GM21526 (cell line): ENCODE results near the gene TUBB2B.

Source experiments
- ATAC-seq: cut with Tn5 transposase; IDR thresholded peaks from one replicate; pipeline ENCODE4 v1.9.1; 2021; ENCODE audit warnings: moderate library complexity; ENCODE audit not compliant: unreplicated experiment, low FRiP score

The TUBB2B gene

DNA sequence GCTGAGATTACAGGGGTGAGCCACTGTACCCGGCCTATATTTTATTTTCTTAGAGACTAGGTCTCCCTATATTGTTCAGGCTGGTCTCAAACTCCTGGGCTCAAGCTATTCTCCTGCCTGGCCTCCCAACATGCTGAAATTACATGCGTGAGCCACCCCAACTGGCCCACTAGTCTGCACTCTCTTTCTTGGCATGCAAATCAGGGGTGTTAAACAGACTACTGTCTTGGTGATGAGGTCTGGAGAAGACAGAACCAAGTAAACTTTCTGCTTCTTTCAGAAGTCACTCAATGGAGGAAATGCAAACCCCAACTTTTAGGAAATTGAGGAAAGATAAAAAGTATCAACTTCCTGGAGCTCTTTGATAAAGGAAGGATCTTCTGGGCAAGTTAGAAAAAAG is 8.0 kb upstream of the TUBB2B start:
- ATAC-seq = no peak

DNA sequence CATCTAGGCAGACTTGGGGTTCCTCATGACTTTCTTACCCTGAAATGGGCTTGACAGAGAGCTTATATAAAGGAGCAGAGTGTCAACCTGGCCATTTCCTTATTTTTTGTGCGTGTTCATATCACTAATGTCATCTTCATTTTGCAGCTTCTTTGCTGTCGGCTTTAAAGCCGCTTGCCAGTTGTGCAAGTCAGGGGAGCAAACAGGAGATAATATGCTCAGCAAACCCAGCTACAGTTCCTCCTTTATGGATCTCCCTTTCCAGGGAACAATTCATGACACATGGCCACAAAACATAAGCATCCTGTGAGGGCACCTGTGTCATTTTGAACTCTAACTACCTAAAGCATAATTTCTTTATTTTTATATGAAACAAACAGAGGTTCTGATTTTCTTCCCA is 6.5 kb upstream of the TUBB2B start:
- no peak for ATAC-seq

DNA sequence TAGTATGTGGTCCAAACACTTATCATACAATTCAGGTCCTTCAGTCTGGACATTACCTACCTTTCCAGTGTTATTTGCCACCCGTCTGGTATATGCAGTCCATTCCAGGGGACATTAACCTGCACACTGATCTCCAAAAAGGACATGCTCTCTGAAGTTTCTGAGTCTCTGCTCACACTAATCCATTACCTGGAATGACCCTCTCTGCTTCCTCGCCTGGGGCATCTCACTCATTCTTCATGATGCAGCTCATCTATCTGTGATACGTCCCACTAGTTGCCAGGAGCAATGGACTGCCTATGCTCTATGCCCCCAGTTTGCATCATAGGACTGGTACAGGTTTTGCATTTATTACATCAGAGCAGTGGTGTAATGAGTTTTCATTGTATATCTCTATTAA is 5.9 kb upstream of the TUBB2B start:
- ATAC-seq = no peak

DNA sequence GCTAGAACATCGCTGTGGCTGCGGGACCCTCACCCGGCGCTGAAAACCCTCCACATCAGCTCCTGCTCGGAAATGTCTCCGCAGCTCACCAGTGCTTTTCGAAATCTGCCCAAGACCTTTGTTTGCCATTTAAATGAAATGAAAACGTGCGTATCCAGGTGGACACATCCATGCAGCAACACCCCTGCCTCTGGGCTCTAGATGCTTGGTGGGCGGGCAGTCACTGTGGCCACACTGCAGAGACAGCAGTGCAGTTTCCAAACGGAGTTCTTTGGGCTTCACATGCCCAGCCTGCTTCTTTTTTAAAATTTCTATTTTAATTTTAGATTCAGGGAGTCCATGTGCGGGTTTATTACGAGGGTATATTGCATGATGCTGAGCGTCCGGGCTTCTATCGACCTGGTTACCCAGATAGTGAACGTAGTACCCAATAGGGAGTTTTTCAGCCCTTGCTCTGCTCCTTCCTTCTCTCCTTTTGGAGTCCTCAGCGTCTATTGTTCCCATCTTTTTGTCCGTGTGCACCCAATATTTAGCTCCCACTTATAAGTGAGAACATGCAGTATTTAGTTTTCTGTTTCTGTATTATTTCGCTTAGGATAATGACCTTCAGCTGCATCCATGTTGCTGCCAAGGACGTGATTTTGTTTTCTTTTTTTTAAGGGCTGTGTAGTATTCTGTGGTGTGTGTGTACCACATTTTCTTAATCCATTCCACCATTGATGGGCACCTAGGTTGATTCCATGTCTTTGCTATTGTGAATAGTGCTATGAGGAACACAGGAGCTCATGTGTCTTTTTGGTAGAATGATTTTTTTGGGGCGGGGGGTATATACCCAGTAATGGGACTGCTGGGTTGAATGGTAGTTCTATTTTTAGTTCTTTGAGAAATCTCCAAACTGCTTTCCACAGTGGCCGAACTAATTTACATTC is 4.8 kb upstream of the TUBB2B start:
- no peak for ATAC-seq

DNA sequence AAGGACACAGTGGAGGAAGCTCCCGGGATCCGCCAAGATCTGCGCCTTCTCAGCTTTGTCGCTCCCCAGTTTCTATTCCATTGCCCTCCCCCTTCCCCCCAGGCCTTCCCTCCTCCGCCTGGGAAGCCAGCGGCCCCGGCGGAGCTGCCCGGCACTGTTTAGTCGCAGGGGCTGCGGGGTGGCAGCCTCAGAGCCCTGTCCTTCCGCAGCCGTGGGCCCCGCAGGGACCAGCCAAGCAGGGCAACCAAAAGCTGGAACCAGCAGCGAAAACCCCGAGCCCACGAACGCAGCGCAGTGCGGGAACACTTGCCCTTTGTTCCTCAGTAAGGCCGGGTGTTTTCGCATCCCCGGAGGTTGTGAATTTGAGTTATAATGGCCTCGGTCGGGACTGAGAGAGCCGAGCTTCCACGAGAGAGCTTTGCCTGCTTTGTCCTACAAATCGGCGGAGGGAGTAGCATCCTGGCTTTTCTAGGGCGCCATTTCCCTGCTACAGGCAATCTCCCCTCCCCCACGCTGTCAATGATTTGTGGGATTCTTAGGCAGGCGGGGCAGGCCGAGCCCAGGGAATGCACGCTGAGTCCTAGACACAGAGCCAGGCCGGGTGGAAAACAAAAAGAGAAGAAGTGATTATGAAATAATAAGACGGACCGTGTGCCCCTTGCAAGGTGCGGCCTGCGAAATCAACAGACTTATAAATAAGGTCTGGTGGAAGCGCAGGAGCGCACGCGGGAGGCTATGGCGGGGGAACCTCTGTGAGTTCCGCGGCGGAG is 4.0 kb upstream of the TUBB2B start:
- no peak for ATAC-seq

DNA sequence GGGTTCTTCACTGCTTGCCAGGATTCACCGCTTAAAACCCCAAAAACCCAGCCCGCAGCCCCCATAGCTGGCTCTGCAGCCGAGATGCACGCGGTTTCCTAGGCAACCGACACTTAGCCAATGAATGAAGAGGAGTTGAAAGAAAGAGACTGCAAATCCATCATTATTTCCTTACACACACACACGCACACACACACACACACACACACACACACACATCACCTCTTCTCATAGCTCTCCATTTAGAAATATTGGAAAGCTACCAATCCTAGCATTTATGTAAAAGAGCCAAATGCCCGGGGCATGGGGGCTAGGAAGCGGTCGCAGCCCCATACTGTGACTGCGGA is 3.4 kb upstream of the TUBB2B start:
- ATAC-seq = no peak

DNA sequence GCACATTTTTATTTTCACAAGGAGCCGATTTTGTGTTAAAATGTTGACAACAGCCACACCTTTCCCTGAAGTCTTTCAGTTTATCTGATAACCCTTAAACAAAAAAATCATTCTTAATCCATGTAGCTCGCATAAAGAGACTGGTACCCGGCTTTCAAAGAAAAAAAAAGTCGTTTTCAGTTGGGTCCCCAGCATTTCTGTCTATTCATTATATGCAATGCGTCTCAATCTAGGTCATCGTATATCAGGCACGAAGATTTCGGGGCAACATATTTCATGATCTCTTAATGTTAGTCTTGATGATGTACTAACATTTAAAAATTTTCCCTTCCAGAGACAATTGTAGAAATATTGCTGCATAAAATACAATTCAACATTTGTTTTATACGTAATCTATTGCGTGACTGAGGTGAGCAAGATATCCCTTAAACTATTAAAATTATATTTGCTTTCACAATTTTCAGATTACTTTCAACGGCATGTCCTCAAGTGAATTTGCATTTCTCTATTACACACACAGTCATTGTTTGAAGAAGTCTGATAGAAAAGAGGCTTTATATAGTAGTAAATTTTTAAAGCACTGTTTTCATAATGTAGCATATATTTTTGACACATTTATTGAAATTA is 2.9 kb upstream of the TUBB2B start:
- no peak for ATAC-seq

DNA sequence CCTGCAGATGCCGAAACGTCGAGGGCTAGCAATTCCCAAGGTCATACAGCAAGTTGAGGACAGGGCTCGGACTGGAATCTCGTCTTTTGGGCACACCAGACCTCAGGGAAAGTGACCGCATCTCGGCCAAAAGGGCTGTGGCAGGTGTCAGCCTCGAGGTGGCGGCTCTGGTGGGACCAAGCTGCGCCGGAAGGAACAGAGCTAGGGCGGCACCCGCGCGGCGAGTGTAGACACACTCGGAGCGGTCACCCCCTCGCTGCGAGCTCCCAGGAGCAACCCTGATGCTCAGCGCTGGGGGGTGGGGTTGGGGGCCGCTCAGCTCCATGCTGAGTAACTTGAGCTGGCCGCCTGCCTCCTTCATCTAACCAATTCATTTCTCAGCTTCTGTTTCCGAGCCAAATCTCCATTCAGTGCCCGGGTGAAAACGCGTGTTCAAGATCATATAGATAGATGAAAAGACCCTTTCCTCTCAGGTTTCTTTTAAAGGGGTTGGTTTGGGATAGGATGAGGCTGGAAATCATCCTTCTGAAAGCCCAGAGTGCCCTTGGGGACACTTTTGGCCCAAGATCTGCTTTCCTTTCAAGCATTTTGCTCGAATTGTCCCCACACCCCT is 2.2 kb upstream of the TUBB2B start:
- no peak for ATAC-seq

DNA sequence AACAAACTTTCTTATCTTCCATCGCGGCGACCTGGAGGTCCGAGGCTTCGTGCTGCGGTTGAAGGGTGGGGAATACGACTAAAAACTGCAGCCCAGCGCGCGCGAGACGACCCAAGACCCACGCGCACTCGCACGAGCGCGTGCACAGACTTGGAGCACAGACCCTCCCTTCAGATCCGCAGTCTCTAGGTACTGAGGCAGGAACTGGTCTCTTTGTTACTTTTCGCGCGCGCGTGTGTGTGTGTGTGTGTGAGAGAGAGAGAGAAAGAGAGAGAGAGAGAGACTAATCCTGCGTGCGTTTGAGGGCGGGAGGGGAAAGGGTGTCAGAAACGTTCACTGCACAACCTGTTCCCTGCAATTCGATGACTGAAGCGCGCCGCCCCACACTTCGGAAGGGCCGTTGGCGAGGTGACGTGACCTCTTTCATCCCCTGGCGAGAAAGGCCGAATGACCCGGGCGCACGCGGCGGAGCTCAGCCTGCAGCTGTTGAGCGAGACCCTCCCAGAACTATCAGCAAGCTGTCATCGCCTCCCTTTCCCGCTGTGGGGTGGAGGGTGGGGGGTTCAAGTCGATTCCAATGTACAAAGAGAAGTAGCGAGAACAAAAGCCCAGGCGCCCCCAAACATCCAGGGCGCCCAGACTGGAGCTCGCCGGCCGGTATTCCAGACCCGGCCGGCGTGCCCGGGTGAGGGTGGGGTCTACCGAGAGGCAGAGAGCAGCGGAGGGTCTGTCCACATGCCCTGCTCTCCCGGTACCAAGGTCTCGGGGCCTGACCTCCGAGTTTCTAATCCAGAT is 1.5 kb upstream of the TUBB2B start:
- ATAC-seq = no peak

DNA sequence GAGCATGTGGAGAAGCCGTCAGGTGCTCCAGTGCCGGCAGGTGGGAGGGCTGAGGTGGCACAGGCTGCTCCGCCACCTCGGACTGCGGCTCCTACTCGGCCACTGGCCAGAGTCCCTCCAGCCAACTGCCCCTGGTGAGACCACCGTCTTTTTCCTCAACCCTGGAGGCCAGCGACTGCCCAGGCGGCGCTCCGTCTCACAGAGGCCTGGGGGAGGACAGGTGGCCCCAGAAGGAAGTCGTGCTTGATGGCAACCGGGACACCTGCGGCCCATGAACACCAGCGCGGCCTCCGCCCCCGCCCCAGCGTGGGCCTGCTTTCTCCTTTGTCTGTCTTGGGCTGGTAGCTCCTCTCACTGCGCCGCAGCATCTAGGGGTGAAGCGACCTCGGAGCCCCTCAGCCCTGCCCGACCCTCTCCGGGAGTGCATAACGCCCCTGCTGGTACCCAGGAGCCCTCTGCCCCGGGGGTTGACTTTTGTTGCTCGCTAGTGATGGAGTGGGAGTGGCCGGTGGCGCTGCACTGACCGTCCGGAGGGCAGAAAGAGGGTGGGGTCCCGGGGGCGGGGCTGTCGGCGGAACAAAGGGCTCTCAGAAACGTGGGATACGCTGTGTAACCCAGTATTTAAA is 706 bp upstream of the TUBB2B start:
- ATAC-seq = no peak

DNA sequence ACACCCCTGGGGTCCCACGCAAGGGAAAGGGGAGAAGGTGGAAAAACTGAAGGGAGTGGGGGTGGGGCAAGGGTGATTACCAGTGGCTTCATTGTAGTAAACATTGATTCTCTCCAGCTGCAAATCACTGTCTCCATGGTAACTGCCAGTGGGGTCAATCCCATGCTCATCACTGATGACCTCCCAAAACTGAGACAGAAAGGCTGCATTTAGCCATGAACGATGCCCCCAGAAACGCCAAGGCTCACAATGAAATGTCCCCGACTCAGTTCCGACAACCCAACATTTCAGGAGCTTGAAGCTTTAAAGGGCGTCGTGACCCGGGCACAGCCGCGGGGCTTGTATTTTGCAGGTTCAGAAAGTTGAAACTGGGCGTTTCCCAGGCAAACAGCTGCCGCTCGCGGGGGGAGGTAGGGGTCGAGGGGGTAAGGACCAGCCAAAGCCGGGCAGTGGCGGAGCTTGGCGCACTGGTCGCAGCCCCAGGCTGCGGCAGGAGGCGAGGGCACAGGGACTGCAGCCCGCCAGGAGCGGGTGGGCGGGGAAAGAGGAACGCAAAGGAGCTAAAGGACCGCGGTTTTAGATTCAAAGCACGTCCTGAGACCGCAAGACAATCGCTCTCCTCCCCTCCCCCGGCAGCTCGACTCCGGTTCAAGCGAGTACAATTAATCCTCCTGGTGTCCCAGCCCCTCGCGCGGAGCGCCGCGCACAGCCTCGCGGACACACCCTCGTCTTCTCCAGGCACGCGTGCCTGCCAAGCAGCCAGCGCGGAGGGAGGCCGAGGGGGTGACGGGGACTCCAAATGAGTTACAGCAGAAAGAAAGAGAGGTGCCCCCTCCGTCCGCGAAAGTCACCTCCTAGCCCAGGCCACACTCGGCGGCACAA is 731 bp downstream of the TUBB2B start:
- ATAC-seq = no peak

DNA sequence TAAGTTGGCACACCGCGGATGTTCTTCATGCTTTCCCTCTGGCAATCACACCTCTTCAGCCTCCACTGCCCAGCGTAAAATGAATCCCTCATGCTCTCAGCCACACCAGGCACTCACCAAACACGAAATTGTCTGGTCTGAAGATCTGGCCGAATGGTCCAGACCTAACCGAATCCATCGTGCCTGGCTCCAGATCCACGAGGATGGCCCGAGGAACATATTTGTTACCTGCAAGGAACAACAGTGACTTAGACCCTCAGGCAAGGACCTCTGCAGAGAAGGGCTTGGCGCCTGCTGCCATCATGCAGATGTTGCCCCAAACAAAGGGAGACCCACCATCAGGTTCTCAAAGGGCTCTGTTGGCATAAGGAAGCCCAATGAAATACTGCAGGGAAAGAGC is 1.4 kb downstream of the TUBB2B start:
- ATAC-seq = no peak

DNA sequence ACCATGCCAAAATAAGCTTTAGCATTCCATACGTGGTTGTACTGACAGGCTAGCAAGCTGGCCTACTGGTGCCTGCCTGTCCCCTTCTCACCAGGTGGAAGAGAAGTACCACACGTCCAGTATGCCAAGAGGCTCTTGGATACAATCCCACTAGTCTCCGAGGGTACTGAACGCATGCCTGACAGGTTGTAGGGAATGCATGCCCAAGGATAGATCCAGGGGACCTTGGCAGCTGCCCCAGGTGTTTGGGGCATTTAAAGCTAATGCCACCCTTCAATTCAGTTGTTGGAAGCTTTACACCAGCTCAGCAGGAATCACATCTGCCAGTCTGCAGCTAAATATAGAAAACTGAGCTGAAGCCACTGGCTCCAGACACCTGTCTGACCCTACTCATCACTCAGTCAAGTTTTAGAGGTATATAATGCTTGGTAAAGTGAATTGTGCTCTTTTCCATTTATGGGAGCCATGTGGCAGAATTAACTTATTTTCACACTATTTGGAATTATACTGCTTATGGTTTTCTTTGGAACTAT is 4.9 kb downstream of the TUBB2B start:
- no peak for ATAC-seq

DNA sequence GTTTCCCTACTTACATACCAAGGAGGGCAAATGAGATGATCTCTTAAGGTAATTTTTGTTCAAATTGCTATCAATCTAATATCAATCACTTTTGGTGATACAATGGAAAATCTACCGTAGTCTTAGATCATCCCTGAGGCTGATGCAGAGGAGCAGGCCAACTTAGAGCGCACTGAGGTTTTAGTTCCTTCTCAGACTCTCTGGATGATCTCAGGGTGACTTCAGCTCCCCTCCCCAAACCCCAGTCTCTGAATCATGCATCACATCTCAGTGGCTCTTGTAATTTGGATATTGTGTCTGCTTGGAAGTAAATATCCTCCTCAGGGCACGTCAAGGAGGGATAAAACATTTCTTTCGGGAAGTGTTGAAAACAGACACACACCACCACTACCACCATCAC is 5.9 kb downstream of the TUBB2B start:
- ATAC-seq = no peak

DNA sequence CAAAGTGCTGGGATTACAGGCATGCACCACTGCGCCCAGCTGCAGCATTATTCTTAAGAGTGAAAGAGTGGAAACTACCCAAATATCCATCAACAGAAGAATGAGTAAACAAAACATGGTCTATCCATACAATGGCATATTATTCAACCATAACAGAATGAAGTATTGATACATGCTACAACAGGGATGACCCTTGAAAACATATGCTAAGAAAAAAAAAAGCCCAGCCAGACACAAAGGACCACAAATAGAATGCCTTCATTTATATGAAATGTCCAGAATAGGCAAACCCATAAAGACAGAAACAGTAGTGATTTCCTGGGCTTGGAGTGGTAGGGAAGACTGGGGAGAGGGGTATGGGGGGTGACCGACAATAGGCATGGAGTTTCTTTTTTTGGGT is 7.1 kb downstream of the TUBB2B start:
- ATAC-seq = no peak

DNA sequence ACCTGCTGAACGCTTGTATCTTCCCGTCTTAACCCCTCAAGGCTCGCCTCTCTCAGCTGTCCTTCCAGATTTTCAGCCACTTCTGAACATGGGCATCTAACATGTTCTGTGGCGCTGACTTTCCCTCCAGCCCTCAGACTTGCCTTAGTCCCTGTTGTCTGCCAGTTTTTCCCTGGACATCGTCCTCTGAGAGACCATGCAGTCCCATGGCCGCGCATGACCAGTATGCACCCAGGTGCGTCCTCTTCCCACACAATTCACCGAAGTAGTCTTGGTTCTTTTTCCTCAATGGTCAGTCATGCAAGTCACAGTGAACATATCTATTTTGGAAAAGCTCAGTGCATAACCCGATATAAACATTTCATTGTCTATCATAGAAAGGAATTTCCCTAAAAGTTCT is 9.2 kb downstream of the TUBB2B start:
- ATAC-seq = no peak

DNA sequence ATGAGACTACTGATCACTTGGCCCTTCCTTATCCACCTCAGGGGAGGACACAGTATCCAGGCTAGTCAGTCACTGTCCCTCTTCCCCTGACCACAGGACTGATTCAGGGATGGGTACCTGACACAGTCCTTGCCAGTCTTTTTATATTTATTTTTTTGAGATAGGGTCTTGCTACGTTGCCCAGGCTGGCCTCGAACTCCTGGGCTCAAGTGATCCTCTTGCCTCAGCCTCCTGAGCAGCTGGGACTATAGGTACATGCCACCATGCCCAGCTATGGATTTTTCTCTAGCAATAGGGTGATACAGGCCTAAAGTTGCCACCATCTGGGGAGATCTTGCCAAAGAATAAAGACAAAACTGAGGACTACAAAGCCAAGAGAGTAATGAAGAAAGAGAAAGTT is 10.2 kb downstream of the TUBB2B start:
- no peak for ATAC-seq

DNA sequence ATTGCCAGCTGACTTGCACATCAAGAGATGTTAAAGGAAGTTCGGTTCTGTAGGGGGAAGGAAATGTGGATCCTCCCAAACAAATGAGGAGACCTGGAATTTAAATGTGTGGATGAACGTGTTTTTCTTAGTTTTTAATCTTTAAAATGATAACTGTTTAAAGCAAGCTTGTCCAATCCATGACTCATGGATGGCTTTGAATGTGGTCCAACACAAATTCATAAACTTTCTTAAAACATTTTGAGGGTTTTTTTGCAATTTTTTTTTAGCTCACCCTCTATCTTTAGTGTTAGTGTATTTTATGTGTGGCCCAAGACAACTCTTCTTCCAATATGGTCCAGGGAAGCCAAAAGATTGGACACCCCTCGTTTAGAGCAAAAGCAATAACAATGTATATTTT is 12.6 kb downstream of the TUBB2B start:
- ATAC-seq = no peak

DNA sequence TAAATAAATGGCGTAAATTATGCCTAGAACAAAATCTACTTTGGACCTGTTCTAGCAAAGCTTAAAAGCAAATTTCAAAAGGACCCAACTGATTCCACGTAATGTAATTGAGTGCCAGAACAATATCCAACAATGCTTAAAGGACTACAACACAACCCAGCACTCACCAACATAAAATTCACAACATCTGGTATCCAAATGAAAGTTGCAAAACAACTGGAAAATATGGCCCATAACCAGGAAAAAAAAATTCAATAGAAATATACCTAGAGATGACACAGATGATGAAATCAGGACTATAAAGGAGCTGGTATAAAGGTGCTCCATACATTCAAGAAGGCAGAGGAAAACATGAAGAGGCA is 14.1 kb downstream of the TUBB2B start:
- no peak for ATAC-seq
